ENCODE data around the gene GGT7.

DNA sequence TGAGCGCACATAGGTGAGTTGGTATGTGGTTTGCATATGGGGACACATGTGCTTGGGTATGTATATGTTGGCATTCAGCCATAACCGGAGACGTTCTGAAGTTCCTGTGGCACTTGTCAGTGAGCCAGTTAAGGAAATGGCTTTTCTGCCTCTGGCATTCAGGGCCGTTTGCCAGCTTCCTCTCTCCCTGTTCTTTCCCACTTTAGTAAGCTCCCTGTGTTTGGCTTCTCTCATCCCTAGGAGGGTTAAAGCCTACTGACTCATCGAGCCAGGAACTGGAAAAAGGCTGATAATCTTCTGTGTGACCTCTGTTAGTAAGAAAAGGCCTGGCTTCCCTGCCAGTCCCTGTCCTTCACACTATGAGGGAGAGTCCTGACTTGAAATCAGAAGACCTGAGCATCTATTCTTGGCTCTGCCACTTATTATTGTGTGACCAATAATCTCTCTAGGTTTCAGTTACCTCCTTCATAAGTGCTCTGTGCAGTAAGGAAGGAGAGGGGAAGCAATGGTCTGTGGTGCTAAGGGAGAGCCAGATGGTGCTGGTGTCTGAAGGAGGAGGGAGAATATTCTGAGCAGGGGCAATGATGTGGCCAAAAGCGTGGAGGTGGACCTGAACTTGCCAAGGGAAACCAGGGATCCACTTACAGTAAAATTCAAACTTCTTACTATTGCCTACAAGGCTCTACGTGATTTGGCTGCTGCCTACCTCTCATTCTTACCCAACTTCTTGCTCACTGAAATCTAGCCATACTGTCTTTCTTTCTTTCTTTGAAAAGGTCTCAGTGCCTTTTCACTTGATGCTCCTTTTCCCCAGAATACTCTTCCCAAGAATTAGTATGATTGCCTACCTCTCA is 35.2 kb upstream of the GGT7 start:
- TF ChIP-seq, protein P1, sequence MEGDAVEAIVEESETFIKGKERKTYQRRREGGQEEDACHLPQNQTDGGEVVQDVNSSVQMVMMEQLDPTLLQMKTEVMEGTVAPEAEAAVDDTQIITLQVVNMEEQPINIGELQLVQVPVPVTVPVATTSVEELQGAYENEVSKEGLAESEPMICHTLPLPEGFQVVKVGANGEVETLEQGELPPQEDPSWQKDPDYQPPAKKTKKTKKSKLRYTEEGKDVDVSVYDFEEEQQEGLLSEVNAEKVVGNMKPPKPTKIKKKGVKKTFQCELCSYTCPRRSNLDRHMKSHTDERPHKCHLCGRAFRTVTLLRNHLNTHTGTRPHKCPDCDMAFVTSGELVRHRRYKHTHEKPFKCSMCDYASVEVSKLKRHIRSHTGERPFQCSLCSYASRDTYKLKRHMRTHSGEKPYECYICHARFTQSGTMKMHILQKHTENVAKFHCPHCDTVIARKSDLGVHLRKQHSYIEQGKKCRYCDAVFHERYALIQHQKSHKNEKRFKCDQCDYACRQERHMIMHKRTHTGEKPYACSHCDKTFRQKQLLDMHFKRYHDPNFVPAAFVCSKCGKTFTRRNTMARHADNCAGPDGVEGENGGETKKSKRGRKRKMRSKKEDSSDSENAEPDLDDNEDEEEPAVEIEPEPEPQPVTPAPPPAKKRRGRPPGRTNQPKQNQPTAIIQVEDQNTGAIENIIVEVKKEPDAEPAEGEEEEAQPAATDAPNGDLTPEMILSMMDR (IDR thresholded peaks at IDR 0.05 in 2 of 3, conservative IDR thresholded peaks at IDR 0.05 in 1 of 3; ENCODE audit: insufficient read depth in 2 of 3, low read depth in 1 of 3, low read length in 3 of 3): no peak
- TF ChIP-seq, protein P2, sequence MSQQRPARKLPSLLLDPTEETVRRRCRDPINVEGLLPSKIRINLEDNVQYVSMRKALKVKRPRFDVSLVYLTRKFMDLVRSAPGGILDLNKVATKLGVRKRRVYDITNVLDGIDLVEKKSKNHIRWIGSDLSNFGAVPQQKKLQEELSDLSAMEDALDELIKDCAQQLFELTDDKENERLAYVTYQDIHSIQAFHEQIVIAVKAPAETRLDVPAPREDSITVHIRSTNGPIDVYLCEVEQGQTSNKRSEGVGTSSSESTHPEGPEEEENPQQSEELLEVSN (IDR thresholded peaks at IDR 0.05; ENCODE audit: borderline replicate concordance in 1 of 2, extremely low read depth in 1 of 2, insufficient read depth in 1 of 2, insufficient read length in 1 of 2, low read depth in 1 of 2, low read length in 1 of 2, poor library complexity in 1 of 2, severe bottlenecking in 1 of 2): no peak
- no peak for TF ChIP-seq BCL6 (CRISPR knock-in tag; IDR thresholded peaks at IDR 0.05)
